ENCODE measurements around the gene ELN. TPM values are rescaled to one million over a fixed set of nuclear protein-coding genes. Genes with fewer than 3 reads are reported as not detected.

The ELN gene
- total RNA-seq, 4 donors from 2014 or later: 11.5 to 210 (median 27.9) TPM

- TF ChIP-seq POLR2A (IDR thresholded peaks at IDR 0.05) (no peak), CTCF (IDR thresholded peaks at IDR 0.05) (no peak)
- H3K27me3 ChIP-seq: no peaks in the 10 kb centered on the region
- no peak for DNase-seq
- H3K4me1 ChIP-seq: peaks cover 0 to 31% (median 13%) of the 10 kb centered on the region in 4 donors
- peak overlapping the region in 3 of 4 donors; percentile 48 to 55 (median 54) for H3K4me3 ChIP-seq
- peak overlapping the region; percentile 71 to 91 (median 82) for H3K27ac ChIP-seq
- H3K9me3 ChIP-seq: no peaks in the 10 kb centered on the region
- no peaks in the 10 kb centered on the region for H3K36me3 ChIP-seq
Observed at GRCh38 chr7:74095135-74095534, 67.2 kb downstream of the ELN start.

- Histone ChIP-seq H3K4me3 (no peak overlapping the region), H3K36me3 (no peaks in the 10 kb centered on the region), H3K4me1 (peaks cover 0 to 20% (median 8%) of the 10 kb centered on the region in 4 donors), H3K9me3 (no peaks in the 10 kb centered on the region), H3K27me3 (no peaks in the 10 kb centered on the region), H3K27ac (peak overlapping the region in 2 of 4 donors; percentile 36 to 40)
- TF ChIP-seq CTCF (IDR thresholded peaks at IDR 0.05): no peak
- TF ChIP-seq POLR2A (IDR thresholded peaks at IDR 0.05): no peak
- DNase-seq: no peak
Observed at GRCh38 chr7:74097937-74098614, 70.1 kb downstream of the ELN start.

- H3K4me1 ChIP-seq: peaks cover 0 to 12% (median under 1%) of the 10 kb centered on the region in 4 donors
- no peak for TF ChIP-seq CTCF (IDR thresholded peaks at IDR 0.05)
- no peak for TF ChIP-seq POLR2A (IDR thresholded peaks at IDR 0.05)
- no peak overlapping the region for H3K4me3 ChIP-seq
- peak overlapping the region in 1 of 4 donors; percentile 36 for H3K27ac ChIP-seq
- peaks cover 0 to 4% (median 0%) of the 10 kb centered on the region in 3 donors for H3K36me3 ChIP-seq
- H3K27me3 ChIP-seq: no peaks in the 10 kb centered on the region
- DNase-seq: no peak
- H3K9me3 ChIP-seq: no peaks in the 10 kb centered on the region
Observed at GRCh38 chr7:74099031-74099430, 71.1 kb downstream of the ELN start.

GRCh38 chr7:74101061-74101681, 73.2 kb downstream of the ELN start:
- DNase-seq: peak in 2 of 3 donors; percentile 53 to 70
- TF ChIP-seq POLR2A (IDR thresholded peaks at IDR 0.05) (no peak), CTCF (IDR thresholded peaks at IDR 0.05) (no peak)
- Histone ChIP-seq H3K4me1 (no peaks in the 10 kb centered on the region), H3K9me3 (no peaks in the 10 kb centered on the region), H3K27ac (peak overlapping the region in 2 of 4 donors; percentile 26 to 47), H3K4me3 (no peak overlapping the region), H3K27me3 (no peaks in the 10 kb centered on the region), H3K36me3 (peaks cover 0 to 23% (median 0%) of the 10 kb centered on the region in 3 donors)

- no peaks in the 10 kb centered on the region for H3K9me3 ChIP-seq
- H3K4me1 ChIP-seq: no peaks in the 10 kb centered on the region
- no peak for TF ChIP-seq POLR2A (IDR thresholded peaks at IDR 0.05)
- no peak for TF ChIP-seq CTCF (IDR thresholded peaks at IDR 0.05)
- no peak overlapping the region for H3K4me3 ChIP-seq
- H3K36me3 ChIP-seq: peaks cover 0 to 37% (median 0%) of the 10 kb centered on the region in 3 donors
- DNase-seq: no peak
- no peak overlapping the region for H3K27ac ChIP-seq
- no peaks in the 10 kb centered on the region for H3K27me3 ChIP-seq
Observed at GRCh38 chr7:74103219-74103772, 75.3 kb downstream of the ELN start.
